Hematopoietic multipotent progenitor cell (in vitro differentiated cells): ENCODE measurements around the gene CCDC157. TPM values are rescaled to one million over a fixed set of nuclear protein-coding genes. Genes with fewer than 3 reads are reported as not detected.

Experiments
- small RNA-seq: library from RNA; depleted of rRNA; stranded (forward); fragments of <200 nt; gene quantifications from one replicate; pipeline ENCODE3, GENCODE V24; 2012
- total RNA-seq: library from RNA; depleted of rRNA; stranded (reverse); fragments of >200 nt; gene quantifications from one replicate; pipeline ENCODE4 v1.2.3, GENCODE V29; 2012

Gene CCDC157
- total RNA-seq, 1 donor, result 5.9 TPM

Small RNA genes within 50 kb of the gene (small RNA-seq; reads per million reads assigned to genes)
- gene AC004832.3, result not detected
- not detected for gene RNU6-564P

Other genes starting within 250 kb of the CCDC157 start
- 0.54 TPM for gene LIF, start 110.2 kb upstream of the CCDC157 start, total RNA-seq
- 88.9 TPM for gene OSM, start 90.2 kb upstream of the CCDC157 start, total RNA-seq
- 20.7 TPM for gene CASTOR1, start 67.5 kb upstream of the CCDC157 start, total RNA-seq
- gene TBC1D10A, start 30.1 kb upstream of the CCDC157 start, total RNA-seq, result 23.4 TPM
- gene SF3A1, start 113 bp upstream of the CCDC157 start, total RNA-seq, result 125 TPM
- gene RNF215, start 30.4 kb downstream of the CCDC157 start, total RNA-seq, result 14.0 TPM
- gene SEC14L2, start 40.0 kb downstream of the CCDC157 start, total RNA-seq, result 3.2 TPM
- 21.3 TPM for gene MTFP1, start 68.8 kb downstream of the CCDC157 start, total RNA-seq
- not detected for gene SEC14L3, start 115.0 kb downstream of the CCDC157 start, total RNA-seq
- gene SEC14L4, start 148.7 kb downstream of the CCDC157 start, total RNA-seq, result under 0.01 TPM
- gene SEC14L6, start 189.7 kb downstream of the CCDC157 start, total RNA-seq, result under 0.01 TPM
- 0.27 TPM for gene GAL3ST1, start 217.7 kb downstream of the CCDC157 start, total RNA-seq
- 131 TPM for gene PES1, start 234.9 kb downstream of the CCDC157 start, total RNA-seq